ENCODE data around the gene CUL7. TPM values are rescaled to one million over a fixed set of nuclear protein-coding genes. Genes with fewer than 3 reads are reported as not detected.

Gene CUL7
- total RNA-seq, 1 experiment from 2014 or later, result 20.8 TPM

GRCh38 chr6:43088654-43089056 lies 35.0 kb upstream of the CUL7 start (continued):
- TF ChIP-seq FOXK1 (CRISPR knock-in tag; IDR thresholded peaks at IDR 0.05) (no peak), NR1H2 (CRISPR knock-in tag; IDR thresholded peaks at IDR 0.05) (no peak)

DNA sequence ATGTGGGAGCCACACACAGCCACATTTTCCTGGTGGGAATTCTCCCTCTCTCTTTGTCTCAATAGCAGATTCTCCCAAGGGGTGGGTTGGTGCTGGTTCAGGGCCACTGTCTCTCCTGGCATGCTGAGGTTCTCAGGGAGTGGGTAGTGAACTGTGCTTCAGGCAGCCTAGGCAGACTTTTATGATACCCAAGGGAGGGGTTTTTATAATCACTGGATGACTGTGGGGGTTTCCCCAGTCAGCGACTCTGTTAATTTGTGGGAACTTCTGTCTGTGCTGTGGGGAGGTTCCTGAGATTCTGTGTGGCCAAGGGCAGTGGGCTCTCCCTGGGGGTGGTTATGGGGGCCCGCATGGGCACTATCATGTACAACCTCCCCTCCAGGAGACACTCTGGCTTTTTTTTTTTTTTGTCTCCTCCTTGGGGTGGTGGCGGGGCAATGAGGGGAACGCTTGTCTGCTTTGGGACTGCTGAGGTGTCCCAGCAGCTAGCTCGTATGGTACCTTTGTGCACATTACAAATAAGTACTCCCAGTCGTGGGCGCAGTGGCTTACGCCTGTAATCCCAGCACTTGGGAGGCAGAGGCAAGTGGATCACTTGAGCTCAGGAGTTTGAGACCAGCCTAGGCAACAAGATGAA lies 32.5 kb upstream of the CUL7 start:
- no peaks in the 10 kb centered on the region for H3K9me3 Mint-ChIP-seq
- peaks cover 67% of the 10 kb centered on the region for H3K4me1 Mint-ChIP-seq
- H3K27me3 Mint-ChIP-seq (ENCODE audit: low read depth), result no peaks in the 10 kb centered on the region
- no peak for ATAC-seq
- H3K36me3 Mint-ChIP-seq, result no peaks in the 10 kb centered on the region
- TF ChIP-seq HMGXB4 (CRISPR knock-in tag; IDR thresholded peaks at IDR 0.05) (no peak), MLX (CRISPR knock-in tag; IDR thresholded peaks at IDR 0.05) (no peak), USF2 (CRISPR knock-in tag; IDR thresholded peaks at IDR 0.05) (no peak), ZMAT4 (CRISPR knock-in tag; IDR thresholded peaks at IDR 0.05) (no peak)
- TF ChIP-seq, protein P1, sequence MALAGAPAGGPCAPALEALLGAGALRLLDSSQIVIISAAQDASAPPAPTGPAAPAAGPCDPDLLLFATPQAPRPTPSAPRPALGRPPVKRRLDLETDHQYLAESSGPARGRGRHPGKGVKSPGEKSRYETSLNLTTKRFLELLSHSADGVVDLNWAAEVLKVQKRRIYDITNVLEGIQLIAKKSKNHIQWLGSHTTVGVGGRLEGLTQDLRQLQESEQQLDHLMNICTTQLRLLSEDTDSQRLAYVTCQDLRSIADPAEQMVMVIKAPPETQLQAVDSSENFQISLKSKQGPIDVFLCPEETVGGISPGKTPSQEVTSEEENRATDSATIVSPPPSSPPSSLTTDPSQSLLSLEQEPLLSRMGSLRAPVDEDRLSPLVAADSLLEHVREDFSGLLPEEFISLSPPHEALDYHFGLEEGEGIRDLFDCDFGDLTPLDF (CRISPR knock-in tag; IDR thresholded peaks at IDR 0.05), result no peak
- ChIA-PET POLR2A (interaction anchor here (0.6 kb wide), 1 partner anchor 32 kb away, joined by 4 read pairs; no protein-coding TSS in a partner anchor), CTCF (interaction anchor here (1.0 to 1.2 kb wide), 4 partner anchors 13 to 58 kb away, joined by 3 to 4 read pairs (median 3); partner anchors contain the start of genes KLC4 and MRPL2)
- no peak for DNase-seq (ENCODE audit: low spot score)
- peak overlapping the region; percentile 63 for H3K27ac Mint-ChIP-seq
- no peak overlapping the region for H3K4me3 Mint-ChIP-seq

DNA sequence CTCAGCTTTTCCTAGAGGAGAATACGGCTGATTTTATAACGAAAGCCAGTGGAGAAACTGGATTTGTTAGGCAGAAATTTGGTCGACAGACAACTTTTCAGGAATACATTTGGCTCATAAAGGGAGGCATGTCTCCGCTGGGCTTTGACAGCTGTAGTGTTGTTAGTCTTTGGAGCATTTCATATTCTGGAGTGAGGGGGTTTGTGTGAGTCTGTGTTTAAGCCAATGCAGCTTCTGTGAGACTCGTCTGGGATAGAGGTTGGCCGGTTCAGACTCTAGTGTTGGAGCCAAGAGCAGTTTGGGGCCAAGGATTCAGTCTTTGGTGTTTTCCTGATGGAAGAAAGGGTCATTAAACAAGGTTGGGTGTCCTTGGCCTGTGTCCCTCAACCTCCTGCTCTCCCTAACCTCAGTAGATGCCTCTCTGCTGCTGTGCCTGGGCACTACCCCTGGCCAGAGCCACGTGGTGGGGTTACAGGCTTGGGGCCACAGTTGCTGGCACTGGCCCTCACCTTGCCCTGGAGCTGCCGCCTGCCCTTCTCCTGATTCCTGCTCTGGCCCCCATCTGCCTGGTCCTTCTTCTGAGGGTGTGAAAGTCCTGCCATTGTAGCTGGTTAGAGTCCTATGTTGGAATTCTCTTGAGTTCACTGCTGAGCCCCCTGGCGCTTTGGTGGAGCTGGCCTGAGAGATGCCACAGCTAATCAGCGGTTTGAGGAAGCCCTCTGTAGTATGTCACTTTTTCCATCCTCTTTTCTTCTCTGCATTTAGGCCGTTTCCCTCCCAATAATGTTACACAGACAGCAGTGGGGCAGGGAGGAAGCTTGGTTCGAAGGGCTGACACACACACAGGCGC lies 29.4 kb upstream of the CUL7 start:
- ChIA-PET CTCF (interaction anchor here (1.7 to 2.2 kb wide), 2 partner anchors 47 to 61 kb away, joined by 4 to 13 read pairs; no protein-coding TSS in a partner anchor), POLR2A (no interaction called here)
- DNase-seq (ENCODE audit: low spot score) (no peak), ATAC-seq (no peak)
- Mint-ChIP-seq H3K4me3 (no peak overlapping the region), H3K27me3 (ENCODE audit: low read depth) (no peaks in the 10 kb centered on the region), H3K36me3 (no peaks in the 10 kb centered on the region), H3K9me3 (no peaks in the 10 kb centered on the region), H3K4me1 (peaks cover 51% of the 10 kb centered on the region), H3K27ac (peak overlapping the region; percentile 42; the same call in 1 of the 2 replicates)
- TF ChIP-seq ERG (CRISPR knock-in tag; IDR thresholded peaks at IDR 0.05), result no peak
- no peak for TF ChIP-seq ELF4 (CRISPR knock-in tag; IDR thresholded peaks at IDR 0.05; ENCODE audit: low read depth)
- no peak for TF ChIP-seq IRF2 (CRISPR knock-in tag; IDR thresholded peaks at IDR 0.05; ENCODE audit: borderline replicate concordance, low read depth)
- TF ChIP-seq, protein P2, sequence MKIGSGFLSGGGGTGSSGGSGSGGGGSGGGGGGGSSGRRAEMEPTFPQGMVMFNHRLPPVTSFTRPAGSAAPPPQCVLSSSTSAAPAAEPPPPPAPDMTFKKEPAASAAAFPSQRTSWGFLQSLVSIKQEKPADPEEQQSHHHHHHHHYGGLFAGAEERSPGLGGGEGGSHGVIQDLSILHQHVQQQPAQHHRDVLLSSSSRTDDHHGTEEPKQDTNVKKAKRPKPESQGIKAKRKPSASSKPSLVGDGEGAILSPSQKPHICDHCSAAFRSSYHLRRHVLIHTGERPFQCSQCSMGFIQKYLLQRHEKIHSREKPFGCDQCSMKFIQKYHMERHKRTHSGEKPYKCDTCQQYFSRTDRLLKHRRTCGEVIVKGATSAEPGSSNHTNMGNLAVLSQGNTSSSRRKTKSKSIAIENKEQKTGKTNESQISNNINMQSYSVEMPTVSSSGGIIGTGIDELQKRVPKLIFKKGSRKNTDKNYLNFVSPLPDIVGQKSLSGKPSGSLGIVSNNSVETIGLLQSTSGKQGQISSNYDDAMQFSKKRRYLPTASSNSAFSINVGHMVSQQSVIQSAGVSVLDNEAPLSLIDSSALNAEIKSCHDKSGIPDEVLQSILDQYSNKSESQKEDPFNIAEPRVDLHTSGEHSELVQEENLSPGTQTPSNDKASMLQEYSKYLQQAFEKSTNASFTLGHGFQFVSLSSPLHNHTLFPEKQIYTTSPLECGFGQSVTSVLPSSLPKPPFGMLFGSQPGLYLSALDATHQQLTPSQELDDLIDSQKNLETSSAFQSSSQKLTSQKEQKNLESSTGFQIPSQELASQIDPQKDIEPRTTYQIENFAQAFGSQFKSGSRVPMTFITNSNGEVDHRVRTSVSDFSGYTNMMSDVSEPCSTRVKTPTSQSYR (CRISPR knock-in tag; IDR thresholded peaks at IDR 0.05), result no peak
- TF ChIP-seq ZNF512 (CRISPR knock-in tag; IDR thresholded peaks at IDR 0.05; ENCODE audit: borderline replicate concordance), result no peak
- no peak for TF ChIP-seq CBFB (CRISPR knock-in tag; IDR thresholded peaks at IDR 0.05; ENCODE audit: low read depth)
- no peak for TF ChIP-seq NR2C2 (CRISPR knock-in tag; IDR thresholded peaks at IDR 0.05)
- TF ChIP-seq, protein P3, sequence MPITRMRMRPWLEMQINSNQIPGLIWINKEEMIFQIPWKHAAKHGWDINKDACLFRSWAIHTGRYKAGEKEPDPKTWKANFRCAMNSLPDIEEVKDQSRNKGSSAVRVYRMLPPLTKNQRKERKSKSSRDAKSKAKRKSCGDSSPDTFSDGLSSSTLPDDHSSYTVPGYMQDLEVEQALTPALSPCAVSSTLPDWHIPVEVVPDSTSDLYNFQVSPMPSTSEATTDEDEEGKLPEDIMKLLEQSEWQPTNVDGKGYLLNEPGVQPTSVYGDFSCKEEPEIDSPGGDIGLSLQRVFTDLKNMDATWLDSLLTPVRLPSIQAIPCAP (CRISPR knock-in tag; IDR thresholded peaks at IDR 0.05), result no peak
- TF ChIP-seq ZNF671 (CRISPR knock-in tag; IDR thresholded peaks at IDR 0.05), result no peak
- no peak for TF ChIP-seq FOXJ3 (CRISPR knock-in tag; IDR thresholded peaks at IDR 0.05; ENCODE audit: borderline replicate concordance)
- no peak for TF ChIP-seq GABPB1 (CRISPR knock-in tag; IDR thresholded peaks at IDR 0.05)
